GM12891 (cell line): ENCODE measurements around the gene CRY2.
"Not testable (repeated sequence)": the region's sequence is repeated elsewhere in the genome, so short reads cannot be mapped to it uniquely, and the experiment has no call there.

Source experiments
- DNase-seq: peaks from one replicate; pipeline ENCODE4 v3.0.0; 2011; ENCODE audit warnings: low spot score; ENCODE audit not compliant: insufficient read length
- FAIRE-seq: peaks from 2 replicates; lab custom pipeline; 2011; peaks lifted over from hg19 to GRCh38; lab: Jason Lieb, UNC
- PAX5 ChIP-seq: IDR thresholded peaks from 2 replicates; pipeline ENCODE4 v1.6.1; 2011; ENCODE audit warnings: low read length, moderate library complexity, mild to moderate bottlenecking; ENCODE audit not compliant: insufficient read depth, severe bottlenecking
- POLR2A ChIP-seq: IDR thresholded peaks from 2 replicates; pipeline ENCODE4 v1.6.1; 2011; ENCODE audit warnings: low read depth, low read length, control low read depth
- POLR2AphosphoS5 ChIP-seq: IDR thresholded peaks from 2 replicates; pipeline ENCODE4 v1.6.1; 2011; ENCODE audit warnings: low read depth, low read length, control low read depth
- POU2F2 ChIP-seq: IDR thresholded peaks from 2 replicates; pipeline ENCODE4 v1.6.1; 2011; ENCODE audit warnings: low read depth, mild to moderate bottlenecking, control low read depth, low read length, moderate library complexity
- SPI1 ChIP-seq: IDR thresholded peaks from 2 replicates; pipeline ENCODE4 v1.6.1; 2011; ENCODE audit warnings: low read depth, low read length, control low read depth
- TAF1 ChIP-seq: IDR thresholded peaks from 2 replicates; pipeline ENCODE4 v1.6.1; 2011; ENCODE audit warnings: low read depth, low read length, control low read depth

Gene CRY2

GRCh38 chr11:45811571-45812290 lies 35.5 kb upstream of the CRY2 start:
- no peak for TF ChIP-seq POU2F2
- TF ChIP-seq POLR2AphosphoS5 = no peak
- TF ChIP-seq TAF1 = no peak
- no peak for TF ChIP-seq PAX5
- no peak for TF ChIP-seq POLR2A
- no peak for TF ChIP-seq SPI1
- no peak for FAIRE-seq
- DNase-seq = no peak

DNA sequence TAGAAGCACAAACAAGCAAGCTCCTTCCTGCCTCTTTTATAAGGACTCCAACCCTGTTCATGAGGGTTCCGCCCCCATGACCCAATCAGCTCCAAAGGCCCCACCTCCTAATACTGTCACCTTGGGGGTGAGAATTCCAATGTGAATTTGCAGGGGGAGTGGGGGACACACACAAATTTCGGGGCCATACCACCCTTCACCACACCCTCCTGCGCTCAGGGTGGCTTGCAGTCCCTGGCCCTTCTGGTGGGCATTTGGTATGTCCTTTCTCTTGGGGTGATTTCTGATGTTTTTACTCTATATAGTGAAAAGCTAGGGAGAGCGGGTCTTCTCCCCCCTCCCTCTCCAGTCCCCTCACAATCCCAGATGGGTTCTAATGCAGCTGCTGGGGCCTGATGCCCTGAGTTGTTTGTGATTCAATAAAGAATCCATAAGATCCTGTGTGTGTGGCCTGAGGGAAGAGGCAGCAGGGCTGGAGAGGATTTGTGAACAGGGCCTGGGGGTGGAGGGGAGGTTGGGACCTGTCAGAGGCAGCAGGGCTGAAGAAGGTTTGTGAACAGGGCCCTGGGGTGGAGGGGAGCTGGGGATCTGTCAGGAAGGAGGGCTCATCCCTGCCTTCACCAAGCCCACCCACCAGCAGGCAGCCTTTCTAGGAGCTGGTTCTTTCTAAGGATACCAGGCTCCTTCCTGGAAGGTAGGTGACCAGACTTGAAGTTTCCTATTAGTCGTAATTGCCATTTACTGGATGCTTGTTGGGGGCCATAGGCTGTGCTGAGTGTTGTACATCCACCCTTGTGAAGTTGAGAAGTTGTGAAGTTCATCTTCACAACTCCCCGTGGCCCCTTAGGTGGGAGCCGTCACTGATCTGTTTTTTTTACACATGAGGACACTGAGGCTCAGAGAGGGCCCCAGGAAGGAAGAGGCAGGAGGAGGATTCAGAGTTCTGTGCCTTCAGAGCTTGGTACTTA lies 34.4 kb upstream of the CRY2 start:
- TF ChIP-seq TAF1 = no peak
- no peak for FAIRE-seq
- DNase-seq = no peak

GRCh38 chr11:45815747-45816146 lies 31.5 kb upstream of the CRY2 start:
- FAIRE-seq (no peak), DNase-seq (no peak)
- no peak for TF ChIP-seq PAX5
- no peak for TF ChIP-seq POU2F2
- no peak for TF ChIP-seq SPI1
- TF ChIP-seq POLR2A = no peak
- no peak for TF ChIP-seq TAF1
- no peak for TF ChIP-seq POLR2AphosphoS5

DNA sequence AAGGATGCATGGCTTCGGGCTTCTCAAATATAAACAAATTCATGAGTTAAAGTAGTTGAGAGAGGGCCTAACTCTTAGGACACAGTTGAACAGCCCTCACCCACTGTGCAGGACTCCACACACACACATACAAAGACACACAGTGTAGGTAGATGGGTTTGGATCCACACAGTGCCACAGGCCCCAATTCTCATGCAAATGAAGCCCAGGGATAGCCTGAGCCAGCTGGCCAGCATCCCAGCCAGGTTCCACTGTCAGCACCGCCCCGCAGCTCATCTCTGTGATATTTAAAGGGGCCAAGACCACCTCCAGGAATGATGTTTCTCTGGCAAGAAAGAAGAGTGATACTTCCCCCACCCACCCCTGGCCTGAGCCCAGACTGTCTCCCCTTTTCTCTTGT lies 30.7 kb upstream of the CRY2 start:
- DNase-seq = no peak
- TF ChIP-seq PAX5 (no peak), SPI1 (no peak), POLR2A (no peak), TAF1 (no peak), POU2F2 (no peak), POLR2AphosphoS5 (no peak)
- FAIRE-seq = no peak

DNA sequence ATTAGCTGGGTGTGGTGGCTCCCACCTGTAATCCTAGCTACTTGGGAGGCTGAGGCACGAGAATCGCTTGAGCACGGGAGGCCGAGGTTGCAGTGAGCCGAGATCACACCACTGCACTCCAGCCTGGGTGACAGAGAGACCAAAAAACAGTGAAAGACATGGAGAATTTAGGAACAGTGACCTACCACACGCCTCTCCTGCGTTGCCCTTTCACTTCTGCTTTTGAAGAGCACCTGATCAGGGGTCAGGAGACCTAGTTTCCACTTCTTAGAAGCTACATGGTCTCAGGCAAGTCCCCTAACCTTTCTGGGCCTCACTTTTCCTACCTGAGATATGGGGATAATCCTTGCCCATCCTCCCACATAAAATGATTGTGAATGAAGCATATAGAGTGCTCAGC lies 30.1 kb upstream of the CRY2 start:
- peak; percentile 53 for DNase-seq
- peak; percentile 80 for FAIRE-seq

GRCh38 chr11:45818961-45819605 lies 28.2 kb upstream of the CRY2 start:
- no peak for DNase-seq
- TF ChIP-seq POU2F2 (no peak), SPI1 (peak; percentile 61)
- FAIRE-seq = peak; percentile 66

More for the DNA sequence above, 30.1 kb upstream of the CRY2 start:
- peak; percentile 97 for TF ChIP-seq SPI1
- no peak for TF ChIP-seq PAX5

GRCh38 chr11:45820211-45820857 lies 26.9 kb upstream of the CRY2 start:
- no peak for DNase-seq
- no peak for FAIRE-seq
- TF ChIP-seq TAF1 (no peak), POLR2A (no peak), POU2F2 (no peak), PAX5 (no peak), SPI1 (no peak), POLR2AphosphoS5 (no peak)

GRCh38 chr11:45826492-45826891 lies 20.8 kb upstream of the CRY2 start:
- not testable (repeated sequence) for DNase-seq
- peak; percentile 100 for FAIRE-seq

DNA sequence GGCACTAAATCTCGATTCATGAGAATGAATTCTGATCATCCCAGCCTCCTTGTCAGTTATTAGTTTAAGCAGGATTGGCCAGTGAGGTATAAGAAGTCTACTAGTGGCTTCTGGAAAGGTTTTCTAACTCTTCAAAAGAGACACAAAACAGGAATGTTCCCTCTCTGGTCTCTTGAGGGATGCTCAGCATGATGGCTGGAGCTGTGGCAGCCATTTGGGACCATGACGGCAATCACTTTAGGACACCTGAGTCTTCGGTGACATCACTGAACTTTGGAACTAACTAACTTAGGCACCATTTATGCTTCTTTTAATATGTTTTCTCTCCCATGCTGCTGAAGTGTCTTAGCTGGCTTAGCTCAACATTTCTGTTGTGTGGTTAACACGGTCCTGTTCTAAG lies 20.2 kb upstream of the CRY2 start:
- FAIRE-seq = no peak
- no peak for TF ChIP-seq POLR2A
- TF ChIP-seq TAF1 = no peak
- TF ChIP-seq PAX5 = no peak
- TF ChIP-seq POU2F2 = no peak
- no peak for TF ChIP-seq SPI1
- no peak for TF ChIP-seq POLR2AphosphoS5
- no peak for DNase-seq

DNA sequence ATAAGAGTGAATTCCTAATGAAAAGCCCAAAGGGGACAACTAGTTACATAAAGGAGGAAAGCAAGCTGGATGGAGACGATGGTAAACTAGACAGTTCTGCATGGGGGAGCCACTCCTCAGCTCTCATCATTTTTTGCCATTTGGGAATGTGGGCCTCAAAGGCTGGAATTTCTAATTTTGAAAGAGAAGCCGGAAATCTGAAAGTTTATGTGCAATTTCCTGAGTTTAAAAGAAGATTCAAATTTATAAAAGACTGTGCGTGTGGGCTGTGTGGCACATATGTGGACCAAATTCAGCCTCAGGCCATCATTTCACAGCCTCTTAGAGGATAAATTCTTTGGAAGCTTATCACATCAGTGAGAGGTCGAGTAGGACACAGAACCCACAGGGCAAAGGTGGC lies 18.3 kb upstream of the CRY2 start:
- no peak for FAIRE-seq
- TF ChIP-seq SPI1 = no peak
- no peak for TF ChIP-seq TAF1
- TF ChIP-seq POU2F2 = no peak
- no peak for TF ChIP-seq POLR2A
- TF ChIP-seq POLR2AphosphoS5 = no peak
- TF ChIP-seq PAX5 = no peak
- DNase-seq = no peak
